ENCODE data around the gene DAW1. TPM values are rescaled to one million over a fixed set of nuclear protein-coding genes. Genes with fewer than 3 reads are reported as not detected.

DAW1 gene
- total RNA-seq, 1 donor from 2014 or later: 1.6 TPM

DNA sequence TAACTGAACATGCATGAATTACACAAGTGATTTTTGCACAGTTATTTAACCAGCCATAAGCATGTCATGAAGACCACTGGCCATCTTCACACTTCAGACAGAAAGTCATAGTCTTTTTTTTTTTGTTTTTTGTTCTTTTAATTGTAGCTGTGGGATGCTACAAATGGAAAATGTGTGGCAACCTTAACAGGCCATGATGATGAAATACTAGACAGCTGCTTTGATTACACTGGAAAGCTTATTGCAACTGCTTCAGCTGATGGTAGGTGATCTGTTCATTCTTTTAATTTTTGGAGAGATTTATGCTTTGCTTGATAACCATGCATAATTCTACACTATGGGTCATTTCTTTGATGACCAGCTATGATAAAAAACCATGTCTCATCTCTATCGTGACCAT lies 35.6 kb downstream of the DAW1 start:
- Mint-ChIP-seq H3K4me3 (ENCODE audit: unreplicated experiment) (no peak overlapping the region), H3K27ac (ENCODE audit: unreplicated experiment) (no peak overlapping the region), H3K36me3 (ENCODE audit: low read depth, unreplicated experiment) (no peaks in the 10 kb centered on the region), H3K9me3 (ENCODE audit: unreplicated experiment) (no peaks in the 10 kb centered on the region), H3K4me1 (ENCODE audit: unreplicated experiment) (no peaks in the 10 kb centered on the region), H3K27me3 (ENCODE audit: unreplicated experiment) (peaks cover 2% of the 10 kb centered on the region)
- no peak for TF ChIP-seq CTCF (IDR thresholded peaks at IDR 0.05; ENCODE audit: unreplicated experiment)
- DNase-seq (ENCODE audit: low spot score): no peak

DNA sequence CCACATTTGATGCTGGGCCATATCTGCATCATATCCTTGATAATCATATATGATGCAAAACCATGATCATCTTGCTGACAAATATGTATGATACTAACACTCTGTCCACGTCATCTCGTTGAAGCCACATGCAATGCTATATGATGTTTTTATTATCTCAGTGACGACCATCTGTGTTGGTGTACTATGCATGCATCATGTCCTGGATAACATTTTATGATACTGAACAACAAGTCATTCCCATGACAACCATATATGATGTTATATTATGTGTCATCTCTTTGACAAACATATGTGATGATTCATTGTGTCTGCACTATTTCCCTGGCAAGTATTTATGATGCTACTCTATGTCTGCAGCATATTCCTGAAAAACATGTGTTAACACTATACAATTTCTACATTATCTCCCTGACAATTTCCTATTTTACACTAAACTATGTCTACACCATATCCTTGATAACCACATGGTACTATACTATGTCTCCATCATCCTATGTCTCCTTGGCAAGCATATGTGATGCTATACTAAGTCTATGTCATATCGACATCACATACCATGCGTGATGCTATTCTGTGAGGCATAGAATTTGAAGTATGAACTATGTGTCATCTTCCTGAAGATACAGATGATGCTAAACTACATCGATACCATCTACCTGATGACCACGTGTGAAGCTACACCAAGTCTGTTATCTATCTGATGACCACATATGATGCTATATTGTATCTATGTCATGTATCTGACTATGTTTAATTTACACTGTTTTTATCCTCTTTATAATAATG lies 37.0 kb downstream of the DAW1 start:
- DNase-seq (ENCODE audit: low spot score): no peak
- Mint-ChIP-seq H3K4me3 (ENCODE audit: unreplicated experiment) (no peak overlapping the region), H3K36me3 (ENCODE audit: low read depth, unreplicated experiment) (no peaks in the 10 kb centered on the region), H3K27ac (ENCODE audit: unreplicated experiment) (no peak overlapping the region), H3K27me3 (ENCODE audit: unreplicated experiment) (no peaks in the 10 kb centered on the region), H3K9me3 (ENCODE audit: unreplicated experiment) (no peaks in the 10 kb centered on the region), H3K4me1 (ENCODE audit: unreplicated experiment) (no peaks in the 10 kb centered on the region)
- no peak for TF ChIP-seq CTCF (IDR thresholded peaks at IDR 0.05; ENCODE audit: unreplicated experiment)

- Mint-ChIP-seq H3K4me3 (ENCODE audit: unreplicated experiment) (no peak overlapping the region), H3K27me3 (ENCODE audit: unreplicated experiment) (no peaks in the 10 kb centered on the region), H3K9me3 (ENCODE audit: unreplicated experiment) (no peaks in the 10 kb centered on the region), H3K4me1 (ENCODE audit: unreplicated experiment) (no peaks in the 10 kb centered on the region), H3K36me3 (ENCODE audit: low read depth, unreplicated experiment) (no peaks in the 10 kb centered on the region), H3K27ac (ENCODE audit: unreplicated experiment) (no peak overlapping the region)
- no peak for DNase-seq (ENCODE audit: low spot score)
- no peak for TF ChIP-seq CTCF (IDR thresholded peaks at IDR 0.05; ENCODE audit: unreplicated experiment)
Measured at GRCh38 chr2:227914362-227914761, 42.9 kb downstream of the DAW1 start.

DNA sequence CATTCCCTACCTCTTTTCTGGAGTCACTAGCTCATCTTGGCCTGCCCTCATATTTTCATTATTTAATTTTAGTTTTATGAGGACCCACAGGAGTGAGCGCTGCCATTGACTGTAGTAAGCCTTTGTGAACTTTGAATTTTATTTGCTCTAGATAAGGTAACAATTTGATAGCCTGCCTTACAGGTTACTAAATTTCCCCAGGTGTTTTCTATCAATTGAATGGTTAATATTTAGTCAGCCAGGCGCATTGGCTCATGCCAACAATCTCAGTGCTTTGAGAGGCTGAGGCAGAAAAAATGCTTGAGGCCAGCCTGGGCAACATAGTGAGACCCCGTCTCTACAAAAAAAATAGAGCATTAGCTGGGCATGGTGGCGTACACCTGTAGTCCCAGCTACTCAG lies 50.2 kb downstream of the DAW1 start:
- no peak for DNase-seq (ENCODE audit: low spot score)
- TF ChIP-seq CTCF (IDR thresholded peaks at IDR 0.05; ENCODE audit: unreplicated experiment): no peak
- Mint-ChIP-seq H3K36me3 (ENCODE audit: low read depth, unreplicated experiment) (no peaks in the 10 kb centered on the region), H3K27ac (ENCODE audit: unreplicated experiment) (no peak overlapping the region), H3K4me1 (ENCODE audit: unreplicated experiment) (no peaks in the 10 kb centered on the region), H3K4me3 (ENCODE audit: unreplicated experiment) (no peak overlapping the region), H3K9me3 (ENCODE audit: unreplicated experiment) (no peaks in the 10 kb centered on the region), H3K27me3 (ENCODE audit: unreplicated experiment) (no peaks in the 10 kb centered on the region)

- peaks cover 4% of the 10 kb centered on the region for H3K9me3 Mint-ChIP-seq (ENCODE audit: unreplicated experiment)
- no peak overlapping the region for H3K4me3 Mint-ChIP-seq (ENCODE audit: unreplicated experiment)
- DNase-seq (ENCODE audit: low spot score): no peak
- H3K4me1 Mint-ChIP-seq (ENCODE audit: unreplicated experiment): no peaks in the 10 kb centered on the region
- H3K36me3 Mint-ChIP-seq (ENCODE audit: low read depth, unreplicated experiment): no peaks in the 10 kb centered on the region
- peaks cover 2% of the 10 kb centered on the region for H3K27me3 Mint-ChIP-seq (ENCODE audit: unreplicated experiment)
- TF ChIP-seq CTCF (IDR thresholded peaks at IDR 0.05; ENCODE audit: unreplicated experiment): no peak
- no peak overlapping the region for H3K27ac Mint-ChIP-seq (ENCODE audit: unreplicated experiment)
Measured at GRCh38 chr2:227932001-227932400, 60.6 kb downstream of the DAW1 start.

All from endothelial cell (in vitro differentiated cells).